ENCODE measurements around the gene MRPL37. TPM values are rescaled to one million over a fixed set of nuclear protein-coding genes. Genes with fewer than 3 reads are reported as not detected.

The MRPL37 gene
- total and polyA plus RNA-seq, 2 of the 4 experiments (the other 2 are of a cell fraction) = 42.8 to 132 TPM

DNA sequence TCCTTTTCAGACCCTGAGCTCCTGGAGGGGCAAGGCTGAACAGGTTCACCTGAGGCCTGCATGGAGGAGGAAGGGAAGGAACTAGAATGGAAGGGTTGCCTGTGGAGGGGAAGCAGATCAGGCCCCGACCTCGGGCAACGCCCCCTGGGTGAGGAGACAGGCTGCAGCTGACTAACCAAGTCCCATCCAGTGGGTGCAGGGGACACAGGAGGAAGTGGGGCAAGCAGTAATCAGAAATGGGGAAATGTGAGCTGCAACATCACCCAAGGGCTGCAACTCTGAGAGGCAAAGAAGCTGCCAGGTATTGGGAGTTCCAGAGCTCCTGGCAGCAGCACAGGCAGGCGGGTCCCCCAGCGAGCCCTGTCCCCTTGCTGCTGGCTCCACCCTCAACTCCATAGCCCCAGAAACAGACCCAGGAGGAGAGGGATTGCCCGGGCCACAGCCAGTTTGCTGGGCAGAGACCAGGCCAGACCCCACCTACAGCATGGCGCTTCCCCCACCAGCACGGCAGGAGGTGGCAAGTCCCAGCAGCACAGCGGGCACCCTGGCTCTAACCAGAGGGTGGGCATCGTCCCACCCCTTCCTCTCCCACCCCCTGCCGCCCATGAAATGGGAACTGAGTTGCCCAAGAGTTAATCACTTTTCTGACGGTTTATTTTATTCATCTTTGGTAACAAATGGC lies 38.5 kb downstream of the MRPL37 start:
- no peak overlapping the region for H4K8ac ChIP-seq (ENCODE audit: low read depth in 2 of 2, low read length in 2 of 2)
- H4K20me1 ChIP-seq (ENCODE audit: insufficient read depth, low read length) = no peaks in the 10 kb centered on the region
- H3K27me3 ChIP-seq (ENCODE audit: control insufficient read depth, insufficient read depth, low read length) = no peaks in the 10 kb centered on the region
- H3K56ac ChIP-seq (ENCODE audit: extremely low read depth, insufficient read depth, low read length) = no peak overlapping the region
- no peak overlapping the region for H3K4ac ChIP-seq (ENCODE audit: low read depth, low read length)
- H2BK15ac ChIP-seq (ENCODE audit: low read depth, low read length) = no peak overlapping the region
- 0 out of 4 replicates have a peak, but pooled peaks cover 0 to under 1% of the 10 kb centered on the region in 2 experiments for H3K79me1 ChIP-seq (ENCODE audit: low read depth in 1 of 2, low read length in 2 of 2)
- in situ Hi-C loops (cut with MboI; ENCODE audit: low sequenced_read_pairs) (no loop called here), dilution Hi-C loops (cut with HindIII; ENCODE audit: low sequenced_read_pairs, unreplicated experiment) (no loop called here), intact Hi-C loops (cut with micrococcal nuclease) (no loop called here)
- H3K36me3 ChIP-seq (ENCODE audit: control insufficient read depth, insufficient read depth, low read length) = peaks cover 57% of the 10 kb centered on the region
- DNase-seq = no peak
- WGBS, 2 experiments (ENCODE audit: extremely low coverage in 2 of 2, insufficient read length in 1 of 2) = 89% methylated on average over 4 of the region's 12 CpGs; no CpG with 5 or more reads in 1 of the 2 experiments
- no peak overlapping the region for H3K4me3 ChIP-seq (ENCODE audit: insufficient read depth, low read depth, low read length)
- H2AK5ac ChIP-seq (ENCODE audit: low read depth, low read length) = no peak overlapping the region
- H3K27ac ChIP-seq (ENCODE audit: insufficient read depth, low read length) = no peak overlapping the region
- TF ChIP-seq RAD21 (IDR thresholded peaks at IDR 0.05; ENCODE audit: low read length) (no peak), MAZ (IDR thresholded peaks at IDR 0.05; ENCODE audit: borderline replicate concordance, low read depth, low read length) (no peak), CEBPB (IDR thresholded peaks at IDR 0.05; ENCODE audit: low read depth, low read length) (no peak), MAFK (IDR thresholded peaks at IDR 0.05; ENCODE audit: low read depth, low read length) (no peak), ELK1 (IDR thresholded peaks at IDR 0.05; ENCODE audit: borderline replicate concordance, low read depth, low read length) (no peak), BHLHE40 (IDR thresholded peaks at IDR 0.05; ENCODE audit: low read depth, low read length) (no peak), FOS (IDR thresholded peaks at IDR 0.05; ENCODE audit: low read depth, low read length) (no peak)
- no peak overlapping the region for H3K14ac ChIP-seq (replicated peaks; ENCODE audit: low read depth, low read length)
- H2BK20ac ChIP-seq (ENCODE audit: low read depth, low read length) = no peak overlapping the region
- CTCF ChIA-PET = no interaction called here
- no peak overlapping the region for H3K4me2 ChIP-seq (ENCODE audit: low read depth, low read length)
- H2AFZ ChIP-seq (replicated peaks; ENCODE audit: low read length, poor library complexity) = no peak overlapping the region
- H2AK9ac ChIP-seq (replicated peaks; ENCODE audit: low read depth, low read length, poor library complexity) = no peak overlapping the region
- no peaks in the 10 kb centered on the region for H3K9me3 ChIP-seq (ENCODE audit: control insufficient read depth, insufficient read depth, low read length)
- H3K4me1 ChIP-seq (ENCODE audit: control insufficient read depth, insufficient read depth, low read length) = no peaks in the 10 kb centered on the region
- BruUV-seq (replicated peaks) = no TSS peak
- ATAC-seq (ENCODE audit: low read depth) = no peak
- H3K18ac ChIP-seq (ENCODE audit: low read depth, low read length) = no peak overlapping the region
- H2BK120ac ChIP-seq (ENCODE audit: low read depth, low read length) = no peak overlapping the region
- no peak overlapping the region for H4K5ac ChIP-seq (ENCODE audit: low read depth, low read length)
- H3K23ac ChIP-seq (ENCODE audit: low read depth, low read length) = no peak overlapping the region
- no peak overlapping the region for H3K9ac ChIP-seq (ENCODE audit: low read depth, low read length)
- H4K91ac ChIP-seq (ENCODE audit: insufficient read depth, low read depth, low read length) = no peak overlapping the region
- H2BK5ac ChIP-seq (ENCODE audit: low read depth, low read length, poor library complexity, severe bottlenecking) = no peak overlapping the region
- H3K9me1 ChIP-seq (ENCODE audit: insufficient read depth, low read length) = peaks cover 8% of the 10 kb centered on the region; the same call in 1 of the 2 replicates
- POLR2A ChIA-PET (ENCODE audit: unreplicated experiment) = no interaction called here

Measured in IMR-90 (cell line).